ENCODE data around the gene TCEAL9. TPM values are rescaled to one million over a fixed set of nuclear protein-coding genes. Genes with fewer than 3 reads are reported as not detected.

Gene TCEAL9
- total and polyA plus RNA-seq, 2 donors (not counting 3 experiments of a cell fraction or from before 2014, with no cell fraction given) = 61.7 to 98.3 TPM

GRCh38 chrX:103376118-103376978 lies 20.0 kb downstream of the TCEAL9 start, which contains the start of gene BEX3:
BEX3 (plus strand) TSS chrX:103376538; CDS start chrX:103377522, 984 bp downstream.
- FAIRE-seq (no peak), DNase-seq (ENCODE audit: low read depth, low spot score) (peak; percentile 55)
- CTCF ChIA-PET = interaction anchor here (0.9 to 2.5 kb wide), 5 partner anchors 20 to 89 kb away, joined by 3 to 26 read pairs (median 3); partner anchors contain the start of gene TCEAL9
- TF ChIP-seq, protein P1, sequence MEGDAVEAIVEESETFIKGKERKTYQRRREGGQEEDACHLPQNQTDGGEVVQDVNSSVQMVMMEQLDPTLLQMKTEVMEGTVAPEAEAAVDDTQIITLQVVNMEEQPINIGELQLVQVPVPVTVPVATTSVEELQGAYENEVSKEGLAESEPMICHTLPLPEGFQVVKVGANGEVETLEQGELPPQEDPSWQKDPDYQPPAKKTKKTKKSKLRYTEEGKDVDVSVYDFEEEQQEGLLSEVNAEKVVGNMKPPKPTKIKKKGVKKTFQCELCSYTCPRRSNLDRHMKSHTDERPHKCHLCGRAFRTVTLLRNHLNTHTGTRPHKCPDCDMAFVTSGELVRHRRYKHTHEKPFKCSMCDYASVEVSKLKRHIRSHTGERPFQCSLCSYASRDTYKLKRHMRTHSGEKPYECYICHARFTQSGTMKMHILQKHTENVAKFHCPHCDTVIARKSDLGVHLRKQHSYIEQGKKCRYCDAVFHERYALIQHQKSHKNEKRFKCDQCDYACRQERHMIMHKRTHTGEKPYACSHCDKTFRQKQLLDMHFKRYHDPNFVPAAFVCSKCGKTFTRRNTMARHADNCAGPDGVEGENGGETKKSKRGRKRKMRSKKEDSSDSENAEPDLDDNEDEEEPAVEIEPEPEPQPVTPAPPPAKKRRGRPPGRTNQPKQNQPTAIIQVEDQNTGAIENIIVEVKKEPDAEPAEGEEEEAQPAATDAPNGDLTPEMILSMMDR (IDR thresholded peaks at IDR 0.05; ENCODE audit: extremely low read depth in 1 of 2, insufficient read depth in 1 of 2, low read depth in 1 of 2, low read length in 2 of 2) = no peak
- TF ChIP-seq EZH2 (IDR thresholded peaks at IDR 0.05; ENCODE audit: borderline replicate concordance, low read depth, low read length, severe bottlenecking) (no peak), JUN (IDR thresholded peaks at IDR 0.05; ENCODE audit: borderline replicate concordance, insufficient read depth, insufficient read length, low read depth) (no peak), POLR2AphosphoS5 (IDR thresholded peaks at IDR 0.05; ENCODE audit: insufficient read depth, low read depth, low read length) (peak; percentile 64), POLR2A (IDR thresholded peaks at IDR 0.05; ENCODE audit: low read depth, low read length) (peak; percentile 65), GATA2 (IDR thresholded peaks at IDR 0.05; ENCODE audit: insufficient read depth, insufficient read length, low read depth, low read length) (no peak), MYC (IDR thresholded peaks at IDR 0.05; ENCODE audit: low read depth, low read length) (no peak), MAX (IDR thresholded peaks at IDR 0.05; ENCODE audit: insufficient read depth, insufficient read length) (peak; percentile 73), FOS (IDR thresholded peaks at IDR 0.05; ENCODE audit: borderline replicate concordance, insufficient read depth, low read length) (no peak)
- H3K4me1 ChIP-seq (ENCODE audit: control insufficient read depth, extremely low read depth, insufficient read depth, low read length) = peaks cover 6% of the 10 kb centered on the region
- H3K9me3 ChIP-seq (replicated peaks; ENCODE audit: control insufficient read depth, insufficient read depth, low read length) = no peaks in the 10 kb centered on the region
- no peaks in the 10 kb centered on the region for H4K20me1 ChIP-seq (replicated peaks; ENCODE audit: control insufficient read depth, extremely low read depth, insufficient read depth, low read length)
- no peaks in the 10 kb centered on the region for H3K36me3 ChIP-seq (ENCODE audit: control insufficient read depth in 2 of 2, extremely low read depth in 1 of 2, insufficient read depth in 2 of 2, low read length in 2 of 2)
- H3K4me3 ChIP-seq (replicated peaks in 1 of 3; ENCODE audit: insufficient read depth in 1 of 3, low read depth in 1 of 3, low read length in 3 of 3) = peak within 1 kb of the TSS; percentile 74 to 91 (median 91)
- dilution Hi-C loops (cut with MboI; ENCODE audit: extremely low pct_ligation_motif_present, low sequenced_read_pairs) (no loop called here), intact Hi-C loops (cut with micrococcal nuclease) (loop anchor here (1.0 to 2.0 kb wide), 2 partner anchors 33 to 76 kb away; no protein-coding TSS in a partner anchor)
- H3K27ac ChIP-seq (ENCODE audit: insufficient read depth, low read depth, low read length) = peak within 1 kb of the TSS; percentile 89
- peak within 1 kb of the TSS; percentile 94 for H3K9ac ChIP-seq (replicated peaks; ENCODE audit: extremely low read depth, insufficient read depth, low read length)
- POLR2A ChIA-PET = interaction anchor here (1.0 kb wide), 1 partner anchor 20 kb away, joined by 7 read pairs; the partner anchor contains the start of gene TCEAL9
- H3K79me2 ChIP-seq (ENCODE audit: control insufficient read depth, insufficient read depth, low read length) = peaks cover 8% of the 10 kb centered on the region
- TSS peak; percentile 22 for BruUV-seq (replicated peaks)
- no peaks in the 10 kb centered on the region for H3K27me3 ChIP-seq (ENCODE audit: control insufficient read depth in 2 of 2, insufficient read depth in 2 of 2, low read length in 2 of 2)
- peak within 1 kb of the TSS; percentile 91 for H3K4me2 ChIP-seq (ENCODE audit: insufficient read depth, low read length)
- H2AFZ ChIP-seq (ENCODE audit: low read depth, low read length) = peak within 1 kb of the TSS; percentile 96
- no peaks in the 10 kb centered on the region for H3K9me1 ChIP-seq (replicated peaks; ENCODE audit: control insufficient read depth, extremely low read depth, insufficient read depth, low read length)

All from endothelial cell of umbilical vein (primary cell).